ENCODE measurements around the gene FSCN2. TPM values are rescaled to one million over a fixed set of nuclear protein-coding genes. Genes with fewer than 3 reads are reported as not detected.

FSCN2 gene
- total RNA-seq, 1 experiment from 2014 or later = 0.62 TPM

DNA sequence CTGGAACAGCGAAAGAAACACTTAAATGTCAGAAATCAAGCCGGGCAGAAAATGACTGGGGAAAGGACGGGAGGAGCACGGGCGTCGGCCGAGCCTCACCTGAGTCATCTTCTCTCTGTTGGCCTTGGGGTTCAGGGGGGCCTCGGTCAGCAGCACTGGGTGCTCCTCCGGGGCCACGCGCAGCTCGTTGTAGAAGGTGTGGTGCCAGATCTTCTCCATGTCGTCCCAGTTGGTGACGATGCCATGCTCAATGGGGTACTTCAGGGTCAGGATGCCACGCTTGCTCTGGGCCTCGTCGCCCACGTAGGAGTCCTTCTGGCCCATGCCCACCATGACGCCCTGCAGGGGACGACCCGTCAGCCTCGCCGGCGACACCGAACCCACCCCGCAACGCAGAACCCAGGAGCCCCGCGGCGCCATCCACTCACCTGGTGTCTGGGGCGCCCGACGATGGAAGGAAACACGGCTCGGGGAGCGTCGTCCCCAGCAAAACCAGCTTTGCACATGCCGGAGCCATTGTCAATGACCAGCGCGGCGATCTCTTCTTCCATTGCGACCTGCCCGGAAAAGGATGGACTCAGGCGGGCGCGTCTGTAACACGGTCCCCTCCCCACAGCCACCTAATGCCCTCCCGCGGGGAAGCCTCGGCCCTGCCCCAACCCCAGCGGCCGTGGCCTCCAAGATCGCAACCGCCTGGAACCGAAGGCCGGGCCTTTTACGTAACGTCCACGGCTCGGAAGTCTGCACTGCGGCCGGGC is 16.2 kb upstream of the FSCN2 start:
- no peak for DNase-seq (ENCODE audit: extremely low read depth, low read depth)

DNA sequence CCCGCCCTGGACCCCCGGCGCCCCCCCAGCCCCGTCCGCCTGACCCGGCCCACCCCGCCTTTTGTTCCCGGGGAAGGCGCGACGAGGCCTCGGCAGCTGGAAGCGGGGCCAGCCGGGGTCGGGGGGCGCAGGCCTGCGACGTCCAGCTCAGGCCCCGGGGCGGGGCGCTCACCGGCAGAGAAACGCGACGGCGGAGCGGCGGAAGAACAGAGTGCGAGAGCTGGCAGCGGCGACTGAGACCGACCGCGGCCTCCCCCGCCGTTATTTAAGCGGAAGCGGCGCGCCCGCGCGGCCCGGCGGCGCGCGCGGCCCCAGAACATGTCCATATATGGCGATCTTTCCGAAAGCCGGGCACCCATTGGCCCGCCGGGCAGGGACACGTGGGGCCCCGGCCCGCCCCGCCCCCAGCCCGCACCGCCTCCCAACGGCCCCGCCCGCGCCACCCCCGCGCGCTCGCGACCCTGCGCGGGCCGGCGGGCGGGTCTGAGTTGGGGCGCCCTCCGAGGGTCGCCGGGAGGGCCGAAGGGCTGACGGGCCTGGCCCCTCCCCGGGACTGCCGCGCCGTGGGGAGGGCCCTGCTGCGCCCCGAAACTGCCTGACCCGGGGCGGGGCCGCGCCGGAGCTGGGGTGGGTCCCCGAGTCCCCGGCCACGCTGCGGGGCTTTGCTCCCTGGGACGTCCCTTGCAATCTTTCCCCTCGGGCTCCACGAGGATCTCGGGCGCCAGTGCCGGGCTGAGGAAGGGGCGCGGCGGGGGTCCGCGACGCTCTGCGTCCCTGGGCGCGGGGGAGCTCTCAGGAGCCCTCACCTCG is 15.4 kb upstream of the FSCN2 start, which contains the start of gene ACTG1:
ACTG1 (minus strand) TSS at position 238 of the 810 bp plus-strand sequence. CDS start 445 bp downstream, outside the sequence.
- peak; percentile 92 for DNase-seq (ENCODE audit: extremely low read depth, low read depth)

DNA sequence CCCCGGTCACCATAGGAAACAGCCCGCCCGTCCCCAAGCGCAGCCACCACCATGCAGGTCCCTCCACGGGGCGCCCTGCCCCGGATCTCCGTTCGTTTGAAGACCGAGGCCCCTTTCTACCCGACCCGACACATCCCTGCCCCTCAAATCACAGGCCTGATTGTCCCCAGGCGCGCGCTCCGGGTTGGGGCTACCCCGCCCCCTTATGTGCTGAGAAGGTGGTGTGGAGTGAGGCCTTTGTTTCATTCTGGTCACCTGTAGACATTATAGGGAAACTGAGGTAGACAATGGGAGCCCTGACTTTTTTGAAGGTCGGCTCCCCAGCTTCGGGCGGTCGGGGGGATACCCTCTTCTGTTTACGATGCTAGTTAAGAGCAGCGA is 14.8 kb upstream of the FSCN2 start:
- no peak for DNase-seq (ENCODE audit: extremely low read depth, low read depth)

DNA sequence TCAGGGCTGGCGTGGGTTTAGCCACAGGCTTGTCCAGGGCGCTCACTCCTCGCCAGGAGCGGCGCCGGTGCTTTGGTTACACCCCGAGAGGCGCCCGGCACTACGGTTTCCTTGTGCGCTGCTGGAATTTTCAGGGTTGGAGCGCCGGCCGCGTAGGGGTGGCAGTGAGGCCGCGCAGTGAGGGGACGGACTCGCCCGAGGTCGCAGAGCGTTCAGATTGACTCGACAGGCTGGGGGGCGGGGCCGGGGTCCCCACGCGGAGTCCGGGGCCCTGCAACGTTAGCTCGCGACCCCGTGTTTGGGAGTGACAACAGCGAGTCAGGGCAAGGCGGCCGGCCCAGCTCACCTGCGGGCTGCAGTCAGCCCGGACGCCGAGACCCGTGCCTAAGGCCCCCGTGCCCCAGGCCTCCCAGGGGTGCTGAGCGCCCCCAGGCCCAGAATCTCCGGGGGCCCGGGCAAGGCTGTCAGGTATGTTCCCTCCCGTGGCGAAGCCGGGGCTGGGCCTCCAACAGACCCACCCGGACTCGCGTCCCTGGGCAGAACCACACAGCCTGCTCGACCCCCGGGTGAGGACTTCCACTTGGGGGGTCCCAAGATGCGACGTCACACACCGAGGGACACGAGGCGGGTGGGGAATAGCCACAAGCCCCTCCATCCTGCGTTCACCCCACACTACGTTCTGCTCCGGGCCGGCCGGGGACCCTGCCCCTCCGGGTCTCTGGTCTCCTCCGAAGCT is 14.3 kb upstream of the FSCN2 start:
- no peak for DNase-seq (ENCODE audit: extremely low read depth, low read depth)

DNA sequence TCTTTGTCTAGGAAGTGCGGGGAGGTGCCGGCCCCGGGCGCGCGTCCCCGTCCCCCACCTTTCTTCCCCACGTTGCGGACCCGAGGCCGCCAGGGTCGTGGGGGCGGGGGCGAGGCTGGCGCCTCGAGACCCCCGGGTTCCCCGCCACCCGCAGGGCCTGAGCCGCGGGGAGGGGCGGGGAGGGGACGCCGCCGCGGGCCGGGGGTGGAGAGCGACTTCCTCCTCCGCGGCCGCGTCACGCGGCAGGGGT is 13.8 kb upstream of the FSCN2 start:
- DNase-seq (ENCODE audit: extremely low read depth, low read depth) = no peak

DNA sequence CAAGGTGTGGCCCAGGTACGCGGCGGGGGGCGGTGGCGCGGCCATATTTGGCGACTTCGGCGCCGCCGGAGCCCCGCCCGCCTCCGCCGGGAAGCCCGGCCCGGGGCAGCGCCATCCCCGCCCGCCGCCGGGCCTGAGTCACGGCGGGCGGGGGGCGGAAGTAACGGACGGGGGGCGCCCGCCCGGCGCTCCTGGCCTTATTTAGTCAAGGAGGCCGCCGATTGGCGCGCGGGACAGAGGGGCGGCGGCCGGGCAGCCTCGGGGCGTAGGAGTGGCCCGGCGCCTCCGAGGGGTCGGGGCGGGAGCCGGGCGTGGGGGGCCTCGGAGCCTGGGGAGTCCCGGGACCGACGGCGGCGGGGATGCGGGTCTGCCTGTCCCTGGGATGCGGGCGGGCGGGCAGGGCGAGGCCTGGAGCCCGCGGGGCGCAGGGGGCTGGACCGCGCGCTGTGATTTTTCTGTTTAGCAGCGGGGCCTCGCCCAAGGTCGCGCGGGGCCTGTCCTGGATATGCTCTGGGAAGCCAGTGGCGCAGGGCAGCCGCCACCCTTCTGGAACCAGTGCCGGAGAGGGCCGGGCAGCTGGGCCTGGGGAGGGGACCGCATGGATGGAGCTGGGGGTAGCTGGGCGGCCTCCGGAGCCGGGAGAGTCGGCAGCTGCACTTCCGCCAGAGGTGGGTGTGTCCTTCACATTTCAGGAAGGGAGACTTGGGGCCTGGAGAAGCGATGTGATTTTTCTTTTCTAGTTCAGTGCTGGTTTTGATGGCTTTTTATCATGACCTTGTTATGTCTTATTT is 13.2 kb upstream of the FSCN2 start:
- DNase-seq (ENCODE audit: extremely low read depth, low read depth) = no peak

DNA sequence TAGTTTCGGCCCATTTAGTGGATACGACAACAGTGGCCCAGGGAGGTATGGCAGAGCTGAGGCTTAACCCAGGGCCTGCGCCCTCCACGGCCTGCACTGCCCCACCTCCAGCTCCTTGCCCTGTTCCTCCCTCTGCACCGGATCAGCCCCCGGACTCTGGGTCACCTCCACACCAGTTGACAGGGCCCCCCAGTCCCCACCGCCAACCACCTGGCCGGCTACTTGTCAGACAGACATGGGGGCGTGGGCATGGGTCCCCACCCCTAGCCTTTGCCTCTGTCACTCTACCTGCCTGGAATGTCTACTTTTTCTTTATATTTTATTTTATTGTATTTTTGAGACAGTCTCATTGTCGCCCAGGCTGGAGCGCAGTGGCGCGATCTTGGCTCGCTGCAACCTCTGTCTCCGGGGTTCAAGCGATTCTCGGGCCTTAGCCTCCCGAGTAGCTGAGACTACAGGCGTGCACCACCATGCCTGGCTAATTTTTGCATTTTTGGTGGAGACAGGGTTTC is 12.6 kb upstream of the FSCN2 start:
- DNase-seq (ENCODE audit: extremely low read depth, low read depth) = no peak

DNA sequence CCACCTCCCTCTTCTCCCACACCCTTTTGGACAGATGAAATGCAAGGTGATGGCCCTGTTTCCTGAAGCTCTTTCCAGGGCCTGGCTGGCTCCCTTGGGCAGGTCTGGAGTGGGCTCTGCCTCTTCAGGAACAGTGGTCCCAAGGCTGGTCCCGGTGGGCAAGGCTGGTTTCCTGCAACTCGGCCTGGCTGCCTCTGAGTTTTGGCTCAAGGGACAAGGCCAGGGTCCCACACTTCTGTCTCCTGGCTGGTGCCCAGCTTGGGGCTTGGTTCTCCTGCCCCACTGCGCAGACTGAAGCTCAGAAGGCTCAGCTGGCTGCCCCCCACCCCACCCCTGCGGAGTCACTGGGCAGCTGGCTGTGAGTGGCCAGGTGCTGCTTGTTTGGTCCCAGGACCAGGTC is 11.7 kb upstream of the FSCN2 start:
- no peak for DNase-seq (ENCODE audit: extremely low read depth, low read depth)

DNA sequence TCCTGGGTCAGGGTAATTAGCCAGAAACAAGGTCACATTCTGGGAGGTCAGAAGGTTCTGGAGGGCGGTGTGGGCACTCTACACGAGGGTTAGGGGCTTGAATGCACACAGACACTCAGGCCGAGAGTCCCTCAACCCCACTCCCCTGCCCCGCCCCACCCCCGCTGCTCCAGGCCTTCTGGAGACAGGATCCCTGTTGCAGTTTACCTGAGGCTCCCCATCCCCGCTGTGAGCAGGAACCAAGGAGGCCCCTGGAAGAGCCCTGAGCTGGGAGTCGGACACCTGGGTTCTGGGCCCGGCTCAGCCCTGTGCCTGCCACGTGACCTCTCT is 11.2 kb upstream of the FSCN2 start:
- no peak for DNase-seq (ENCODE audit: extremely low read depth, low read depth)

DNA sequence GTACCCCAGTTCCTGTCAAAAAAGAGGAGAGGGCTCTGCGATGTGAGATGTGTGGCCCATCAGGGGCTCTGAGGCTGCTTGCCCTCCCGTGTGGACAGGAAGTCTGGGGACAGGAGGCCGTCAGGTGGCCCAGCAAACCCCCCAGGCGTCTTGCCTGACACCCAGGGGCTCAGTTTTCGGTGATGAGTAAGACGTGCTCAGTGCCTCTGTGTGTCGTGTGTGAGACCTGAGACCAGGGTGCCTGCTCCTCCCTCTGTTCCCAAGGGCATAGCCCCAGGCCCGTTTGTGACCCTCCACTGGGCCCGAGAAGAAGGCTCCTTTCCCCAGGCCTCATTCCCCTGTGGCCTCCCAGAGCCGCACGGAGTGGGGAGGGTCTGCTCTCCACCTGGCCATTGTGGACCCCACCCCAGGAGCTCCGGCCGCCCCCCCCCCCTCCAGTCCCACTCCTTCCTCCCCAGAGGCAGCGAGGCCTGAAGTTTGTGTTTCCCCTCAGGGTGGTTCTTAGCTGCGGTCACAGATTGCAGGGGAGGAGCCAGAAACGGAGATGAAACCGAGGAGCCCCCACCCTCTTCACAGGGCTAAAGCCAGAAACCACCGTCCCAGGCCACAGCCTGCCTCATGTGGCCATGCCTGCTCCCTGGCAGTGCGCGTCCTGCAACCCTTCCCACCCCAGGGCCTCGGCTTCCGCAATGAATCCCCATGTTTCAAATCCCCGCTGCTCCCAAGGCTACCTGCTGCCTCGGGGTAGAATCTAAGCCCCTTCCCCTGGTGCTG is 10.7 kb upstream of the FSCN2 start:
- no peak for DNase-seq (ENCODE audit: extremely low read depth, low read depth)

DNA sequence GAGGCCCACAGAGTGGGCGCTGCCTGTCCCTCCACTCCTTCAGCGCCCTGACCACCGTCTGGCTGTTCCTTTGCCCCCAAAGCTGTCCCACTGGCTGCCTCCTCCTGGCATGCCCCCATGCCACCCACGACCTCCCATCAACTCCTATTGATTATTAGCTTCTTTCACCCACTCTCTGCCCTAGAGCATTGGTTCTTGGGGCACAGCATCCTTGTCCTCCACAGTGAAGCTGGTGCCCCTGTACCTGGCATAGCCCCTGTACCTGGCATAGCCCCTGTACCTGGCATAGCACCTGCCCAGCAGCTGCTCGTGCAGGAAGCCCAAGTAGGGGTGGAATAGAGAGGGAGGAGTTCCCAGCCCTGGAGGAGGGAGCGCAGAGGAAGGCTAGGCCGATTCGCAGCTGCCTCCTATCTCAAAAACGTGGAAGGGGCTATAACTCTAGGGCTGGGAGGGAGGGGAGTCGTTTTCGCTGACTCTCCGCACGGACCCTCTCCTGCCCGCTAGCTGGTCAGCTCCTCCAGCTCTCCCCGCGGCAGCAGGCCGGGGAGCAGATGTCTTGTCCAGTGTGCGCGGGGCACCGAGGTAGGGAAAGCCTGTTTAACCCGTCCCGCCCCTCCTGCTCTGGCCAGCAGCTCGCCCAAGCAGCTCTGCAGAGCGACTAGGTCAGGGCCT is 9.9 kb upstream of the FSCN2 start:
- DNase-seq (ENCODE audit: extremely low read depth, low read depth) = no peak

DNA sequence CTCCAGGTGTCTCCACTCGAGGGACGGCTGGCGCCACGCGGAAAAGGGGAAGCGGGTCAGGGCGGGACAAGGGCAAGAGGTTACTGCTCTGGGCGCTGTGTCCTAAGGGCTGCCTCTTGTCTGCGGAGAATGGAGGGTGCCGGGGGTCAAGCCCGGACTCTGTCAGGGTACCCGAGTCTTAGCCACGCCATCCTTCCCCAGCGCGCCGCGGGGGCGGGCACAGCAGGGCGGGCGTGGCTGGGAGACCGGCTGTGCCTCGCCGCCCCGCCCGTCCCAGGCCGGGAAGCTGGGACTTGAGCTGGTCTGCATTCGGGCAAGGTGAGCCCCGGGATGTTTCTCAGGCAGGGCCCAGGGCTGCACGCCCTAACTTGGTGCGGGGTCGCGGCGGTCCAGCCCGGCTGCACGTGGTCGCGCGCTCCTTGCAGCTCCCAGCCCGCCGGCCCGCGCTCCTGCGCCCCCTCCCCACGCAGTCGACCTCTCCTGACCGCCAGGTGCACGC is 9.3 kb upstream of the FSCN2 start:
- no peak for DNase-seq (ENCODE audit: extremely low read depth, low read depth)

DNA sequence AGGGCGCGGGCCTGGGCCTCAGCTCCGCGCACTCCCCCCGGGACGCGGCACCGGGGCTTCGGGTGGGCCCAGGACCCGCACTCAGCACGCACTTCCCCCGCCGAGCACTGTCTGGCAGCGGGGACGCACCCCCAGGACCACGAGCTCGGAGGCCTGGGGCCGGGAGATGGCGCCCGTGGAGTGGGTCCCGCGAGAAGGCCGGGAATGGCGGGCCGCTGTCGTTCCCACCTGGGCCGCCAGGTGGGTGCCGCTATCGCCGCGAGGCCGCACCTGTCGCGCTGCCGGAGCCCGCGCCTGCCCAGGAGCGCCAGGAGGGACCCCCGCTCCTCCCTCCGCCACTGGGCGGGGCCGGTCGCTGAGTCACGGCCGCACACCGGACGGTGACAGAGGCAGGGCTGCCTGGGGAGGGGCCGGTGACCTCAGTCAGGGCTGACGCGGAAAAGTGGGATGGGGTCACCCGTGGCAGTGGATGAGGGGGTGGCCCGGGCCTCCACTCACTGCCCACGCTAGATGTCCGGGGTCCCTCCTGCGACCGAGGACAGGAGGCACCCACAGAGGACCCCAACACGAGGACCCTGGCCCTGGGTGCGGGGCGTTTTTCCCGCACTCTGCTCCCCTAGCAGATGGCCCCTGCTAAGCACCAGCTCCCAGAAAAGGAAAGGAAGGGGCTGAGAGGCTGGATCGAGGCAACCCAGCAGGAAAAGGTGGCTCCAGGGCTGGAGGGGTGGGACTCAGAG is 8.7 kb upstream of the FSCN2 start:
- DNase-seq (ENCODE audit: extremely low read depth, low read depth) = no peak

DNA sequence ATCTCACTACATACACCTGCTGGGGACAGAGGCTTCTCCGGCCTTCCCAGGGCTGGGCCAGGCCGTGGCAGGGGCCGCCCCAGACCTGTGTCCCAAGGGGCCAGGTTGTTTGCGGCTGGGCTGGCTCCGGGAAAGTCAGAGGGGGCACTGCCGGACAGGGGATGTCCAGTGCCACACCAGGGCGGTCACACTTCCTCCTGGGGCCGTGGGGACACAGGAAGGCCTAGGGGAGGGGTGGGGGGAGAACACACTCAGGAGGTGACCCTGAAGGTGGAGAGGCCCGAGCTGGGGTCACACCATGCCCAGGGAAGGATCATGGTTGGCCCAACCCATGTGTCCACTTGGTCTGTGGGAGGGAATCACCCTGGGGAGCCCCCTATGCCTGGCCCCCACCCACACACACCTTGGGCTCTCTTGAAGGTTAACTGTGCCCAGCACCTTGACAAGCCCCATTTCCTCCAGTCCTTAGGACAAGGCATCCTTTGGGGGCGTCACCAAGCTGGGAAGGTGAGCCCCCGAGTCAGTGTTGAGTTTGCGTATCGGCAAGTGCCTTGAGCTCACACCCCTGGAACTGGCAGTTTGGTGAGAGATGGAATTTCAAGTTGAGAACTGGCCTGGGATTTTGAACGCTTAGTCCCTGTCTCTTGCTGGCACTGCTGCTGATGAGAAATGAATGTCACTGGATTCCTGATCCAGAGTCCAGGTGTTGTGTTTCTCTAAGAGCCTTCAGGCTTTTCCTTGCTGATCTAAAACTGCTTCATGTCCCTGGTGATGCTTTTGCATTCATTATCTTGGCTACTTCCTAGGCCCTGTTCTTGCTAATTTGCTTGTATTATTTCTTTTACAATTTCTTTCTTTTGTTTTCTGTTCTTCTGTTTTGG is 7.9 kb upstream of the FSCN2 start:
- no peak for DNase-seq (ENCODE audit: extremely low read depth, low read depth)

DNA sequence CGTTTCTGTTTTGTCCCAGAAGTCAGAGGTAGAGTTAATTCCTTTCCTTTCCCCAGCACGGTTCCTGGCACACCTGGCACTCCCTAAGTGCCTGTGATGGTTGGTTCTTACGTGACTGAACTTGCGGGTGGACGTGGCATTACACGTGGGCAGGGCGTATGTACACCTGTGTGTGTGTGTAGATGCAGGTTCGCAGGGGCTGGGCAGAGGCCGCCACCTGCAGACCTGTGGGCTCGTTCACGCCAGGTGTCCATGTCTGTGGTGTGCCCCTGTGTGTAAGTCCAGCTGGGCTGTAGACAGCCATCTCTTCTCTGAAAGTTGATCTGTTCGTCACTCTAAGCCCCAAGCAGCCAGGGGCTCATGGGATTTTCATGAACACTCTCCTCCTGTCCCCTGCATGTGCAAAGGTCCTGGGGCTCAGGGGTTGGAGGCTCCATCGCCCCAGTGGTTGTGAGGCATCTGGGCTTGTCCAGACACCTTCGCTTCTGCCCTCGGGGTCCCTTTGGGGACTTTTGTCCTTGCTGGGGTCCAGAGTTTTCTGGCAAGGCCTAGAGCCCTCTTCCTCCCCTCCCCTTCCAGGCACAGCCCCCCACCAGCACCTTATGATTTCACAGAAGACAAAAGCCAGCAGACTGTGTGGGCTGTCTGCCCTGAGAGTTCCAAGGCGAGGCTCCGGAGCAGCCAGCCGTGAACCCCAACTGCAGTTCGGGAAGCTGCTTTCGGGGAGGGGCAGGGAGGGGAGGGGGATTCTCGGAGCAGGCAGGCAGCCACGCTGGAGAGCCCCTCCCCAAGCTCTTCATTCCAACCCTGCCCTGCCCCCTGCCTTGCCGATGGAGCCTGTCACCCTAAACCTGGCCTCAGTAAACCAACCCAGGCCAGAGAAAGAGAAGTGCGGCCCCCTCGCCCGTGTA is 5.4 kb upstream of the FSCN2 start:
- DNase-seq (ENCODE audit: extremely low read depth, low read depth) = no peak

DNA sequence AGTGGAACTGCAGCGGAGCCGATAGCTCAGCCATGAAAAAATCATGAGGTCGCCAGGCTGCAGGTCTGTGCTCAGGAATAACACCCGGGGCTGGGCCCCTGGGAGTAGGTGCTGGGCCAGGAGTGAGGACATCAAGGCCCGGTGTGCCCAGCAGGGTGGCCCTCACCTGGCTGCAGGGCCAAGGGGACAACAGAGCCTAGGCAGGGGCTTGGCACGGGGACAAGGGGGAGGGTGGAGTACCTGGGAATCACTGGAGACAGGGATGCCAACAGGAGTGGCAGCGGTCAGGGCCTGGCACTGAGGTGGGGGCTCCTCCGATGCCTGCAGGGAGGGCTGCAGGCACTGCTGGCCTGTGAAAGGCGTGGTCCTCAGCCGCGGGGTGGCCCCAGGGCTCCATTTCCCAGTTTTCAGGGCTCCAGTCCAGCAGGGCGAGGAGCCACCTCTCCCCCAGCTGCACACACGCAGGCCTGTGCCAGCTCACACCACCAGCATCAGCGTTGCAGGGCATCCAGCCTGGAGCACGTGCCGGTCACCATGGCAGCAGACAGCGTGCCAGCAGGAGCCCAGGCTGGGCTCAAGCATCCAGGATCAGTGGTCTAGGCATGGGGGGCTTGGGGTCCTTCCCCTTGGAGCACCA is 4.7 kb upstream of the FSCN2 start:
- DNase-seq (ENCODE audit: extremely low read depth, low read depth) = no peak

All from NCI-H460 (cell line).